ENCODE data around the gene OSTF1. TPM values are rescaled to one million over a fixed set of nuclear protein-coding genes. Genes with fewer than 3 reads are reported as not detected.

Gene OSTF1
- polyA plus RNA-seq, 1 donor from 2014 or later, result 8.8 TPM

GRCh38 chr9:75065510-75065909 is 22.8 kb upstream of the OSTF1 start:
- no peak for TF ChIP-seq TAF1 (IDR thresholded peaks at IDR 0.05; ENCODE audit: low read depth)
- no peak for TF ChIP-seq MXI1 (conservative IDR thresholded peaks at IDR 0.05; ENCODE audit: poor library complexity, severe bottlenecking)
- TF ChIP-seq EP300 (conservative IDR thresholded peaks at IDR 0.05; ENCODE audit: poor library complexity, severe bottlenecking), result no peak
- no peak for TF ChIP-seq EZH2 (IDR thresholded peaks at IDR 0.05; ENCODE audit: borderline replicate concordance, insufficient read depth, low read length, poor library complexity, severe bottlenecking)
- TF ChIP-seq POLR2AphosphoS5 (IDR thresholded peaks at IDR 0.05), result no peak
- TF ChIP-seq RAD21 (conservative IDR thresholded peaks at IDR 0.05), result no peak
- no peak for TF ChIP-seq SMC3 (conservative IDR thresholded peaks at IDR 0.05; ENCODE audit: poor library complexity)
- TF ChIP-seq, protein P1, sequence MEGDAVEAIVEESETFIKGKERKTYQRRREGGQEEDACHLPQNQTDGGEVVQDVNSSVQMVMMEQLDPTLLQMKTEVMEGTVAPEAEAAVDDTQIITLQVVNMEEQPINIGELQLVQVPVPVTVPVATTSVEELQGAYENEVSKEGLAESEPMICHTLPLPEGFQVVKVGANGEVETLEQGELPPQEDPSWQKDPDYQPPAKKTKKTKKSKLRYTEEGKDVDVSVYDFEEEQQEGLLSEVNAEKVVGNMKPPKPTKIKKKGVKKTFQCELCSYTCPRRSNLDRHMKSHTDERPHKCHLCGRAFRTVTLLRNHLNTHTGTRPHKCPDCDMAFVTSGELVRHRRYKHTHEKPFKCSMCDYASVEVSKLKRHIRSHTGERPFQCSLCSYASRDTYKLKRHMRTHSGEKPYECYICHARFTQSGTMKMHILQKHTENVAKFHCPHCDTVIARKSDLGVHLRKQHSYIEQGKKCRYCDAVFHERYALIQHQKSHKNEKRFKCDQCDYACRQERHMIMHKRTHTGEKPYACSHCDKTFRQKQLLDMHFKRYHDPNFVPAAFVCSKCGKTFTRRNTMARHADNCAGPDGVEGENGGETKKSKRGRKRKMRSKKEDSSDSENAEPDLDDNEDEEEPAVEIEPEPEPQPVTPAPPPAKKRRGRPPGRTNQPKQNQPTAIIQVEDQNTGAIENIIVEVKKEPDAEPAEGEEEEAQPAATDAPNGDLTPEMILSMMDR (IDR thresholded peaks at IDR 0.05; ENCODE audit: poor library complexity, severe bottlenecking), result no peak
- TF ChIP-seq, protein P2, sequence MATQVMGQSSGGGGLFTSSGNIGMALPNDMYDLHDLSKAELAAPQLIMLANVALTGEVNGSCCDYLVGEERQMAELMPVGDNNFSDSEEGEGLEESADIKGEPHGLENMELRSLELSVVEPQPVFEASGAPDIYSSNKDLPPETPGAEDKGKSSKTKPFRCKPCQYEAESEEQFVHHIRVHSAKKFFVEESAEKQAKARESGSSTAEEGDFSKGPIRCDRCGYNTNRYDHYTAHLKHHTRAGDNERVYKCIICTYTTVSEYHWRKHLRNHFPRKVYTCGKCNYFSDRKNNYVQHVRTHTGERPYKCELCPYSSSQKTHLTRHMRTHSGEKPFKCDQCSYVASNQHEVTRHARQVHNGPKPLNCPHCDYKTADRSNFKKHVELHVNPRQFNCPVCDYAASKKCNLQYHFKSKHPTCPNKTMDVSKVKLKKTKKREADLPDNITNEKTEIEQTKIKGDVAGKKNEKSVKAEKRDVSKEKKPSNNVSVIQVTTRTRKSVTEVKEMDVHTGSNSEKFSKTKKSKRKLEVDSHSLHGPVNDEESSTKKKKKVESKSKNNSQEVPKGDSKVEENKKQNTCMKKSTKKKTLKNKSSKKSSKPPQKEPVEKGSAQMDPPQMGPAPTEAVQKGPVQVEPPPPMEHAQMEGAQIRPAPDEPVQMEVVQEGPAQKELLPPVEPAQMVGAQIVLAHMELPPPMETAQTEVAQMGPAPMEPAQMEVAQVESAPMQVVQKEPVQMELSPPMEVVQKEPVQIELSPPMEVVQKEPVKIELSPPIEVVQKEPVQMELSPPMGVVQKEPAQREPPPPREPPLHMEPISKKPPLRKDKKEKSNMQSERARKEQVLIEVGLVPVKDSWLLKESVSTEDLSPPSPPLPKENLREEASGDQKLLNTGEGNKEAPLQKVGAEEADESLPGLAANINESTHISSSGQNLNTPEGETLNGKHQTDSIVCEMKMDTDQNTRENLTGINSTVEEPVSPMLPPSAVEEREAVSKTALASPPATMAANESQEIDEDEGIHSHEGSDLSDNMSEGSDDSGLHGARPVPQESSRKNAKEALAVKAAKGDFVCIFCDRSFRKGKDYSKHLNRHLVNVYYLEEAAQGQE (IDR thresholded peaks at IDR 0.05; ENCODE audit: borderline replicate concordance), result no peak
- Histone ChIP-seq H3K9ac (ENCODE audit: low read length) (no peak overlapping the region), H3K27me3 (ENCODE audit: insufficient read depth, low read depth, low read length) (no peaks in the 10 kb centered on the region), H3K36me3 (ENCODE audit: insufficient read depth, low read length) (no peaks in the 10 kb centered on the region), H3K4me2 (ENCODE audit: low read length) (no peak overlapping the region), H2AFZ (ENCODE audit: low read depth, low read length) (no peak overlapping the region), H3K9me2 (ENCODE audit: insufficient read depth, low read length) (no peaks in the 10 kb centered on the region), H3K27ac (ENCODE audit: low read length) (no peak overlapping the region), H3K79me2 (replicated peaks; ENCODE audit: insufficient read depth, low read length) (no peaks in the 10 kb centered on the region), H3K9me3 (ENCODE audit: low read length) (no peaks in the 10 kb centered on the region), H3F3A (ENCODE audit: insufficient read depth, low read length, poor library complexity, severe bottlenecking) (no peaks in the 10 kb centered on the region), H3K4me3 (ENCODE audit: low read length) (no peak overlapping the region), H4K20me1 (ENCODE audit: insufficient read depth) (no peaks in the 10 kb centered on the region)

DNA sequence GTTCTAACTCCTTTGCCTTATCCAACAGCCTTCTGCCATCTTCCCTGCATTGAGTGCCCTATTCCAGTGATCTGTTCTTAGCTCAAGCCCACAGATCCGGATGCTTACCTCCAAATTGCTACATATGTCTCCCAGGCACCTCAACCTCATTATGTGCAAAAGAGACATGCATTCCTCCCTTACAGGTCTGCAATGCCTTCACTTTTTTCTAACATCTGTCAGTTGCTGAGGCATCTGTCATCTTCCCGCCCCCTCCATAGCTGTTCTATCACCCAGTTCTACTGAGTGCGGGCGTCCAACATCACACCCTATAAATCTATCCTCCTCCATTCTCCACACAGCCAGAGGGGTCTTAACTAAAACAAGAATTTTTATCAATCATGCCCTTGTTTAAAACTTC is 20.4 kb upstream of the OSTF1 start:
- TF ChIP-seq RAD21 (conservative IDR thresholded peaks at IDR 0.05), result no peak
- TF ChIP-seq, protein P1 (IDR thresholded peaks at IDR 0.05; ENCODE audit: poor library complexity, severe bottlenecking), result no peak
- TF ChIP-seq, protein P2 (IDR thresholded peaks at IDR 0.05; ENCODE audit: borderline replicate concordance), result no peak
- TF ChIP-seq EZH2 (IDR thresholded peaks at IDR 0.05; ENCODE audit: borderline replicate concordance, insufficient read depth, low read length, poor library complexity, severe bottlenecking), result no peak
- TF ChIP-seq MXI1 (conservative IDR thresholded peaks at IDR 0.05; ENCODE audit: poor library complexity, severe bottlenecking), result no peak
- no peak for TF ChIP-seq EP300 (conservative IDR thresholded peaks at IDR 0.05; ENCODE audit: poor library complexity, severe bottlenecking)
- no peak for TF ChIP-seq TAF1 (IDR thresholded peaks at IDR 0.05; ENCODE audit: low read depth)
- no peak for TF ChIP-seq SMC3 (conservative IDR thresholded peaks at IDR 0.05; ENCODE audit: poor library complexity)
- TF ChIP-seq POLR2AphosphoS5 (IDR thresholded peaks at IDR 0.05), result no peak
- no peaks in the 10 kb centered on the region for H4K20me1 ChIP-seq (ENCODE audit: insufficient read depth)
- H3K36me3 ChIP-seq (ENCODE audit: insufficient read depth, low read length), result no peaks in the 10 kb centered on the region
- H3K9me3 ChIP-seq (ENCODE audit: low read length), result no peaks in the 10 kb centered on the region
- no peak overlapping the region for H3K4me2 ChIP-seq (ENCODE audit: low read length)
- H3K9ac ChIP-seq (ENCODE audit: low read length), result no peak overlapping the region
- H3K79me2 ChIP-seq (replicated peaks; ENCODE audit: insufficient read depth, low read length), result no peaks in the 10 kb centered on the region
- no peak overlapping the region for H3K4me3 ChIP-seq (ENCODE audit: low read length)
- no peak overlapping the region for H3K27ac ChIP-seq (ENCODE audit: low read length)
- no peak overlapping the region for H2AFZ ChIP-seq (ENCODE audit: low read depth, low read length)
- H3F3A ChIP-seq (ENCODE audit: insufficient read depth, low read length, poor library complexity, severe bottlenecking), result no peaks in the 10 kb centered on the region
- H3K27me3 ChIP-seq (ENCODE audit: insufficient read depth, low read depth, low read length), result no peaks in the 10 kb centered on the region
- no peaks in the 10 kb centered on the region for H3K9me2 ChIP-seq (ENCODE audit: insufficient read depth, low read length)
